ENCODE data around the gene CPS1. TPM values are rescaled to one million over a fixed set of nuclear protein-coding genes. Genes with fewer than 3 reads are reported as not detected.

The CPS1 gene
- total RNA-seq, 1 experiment from 2014 or later: 16.0 TPM

DNA sequence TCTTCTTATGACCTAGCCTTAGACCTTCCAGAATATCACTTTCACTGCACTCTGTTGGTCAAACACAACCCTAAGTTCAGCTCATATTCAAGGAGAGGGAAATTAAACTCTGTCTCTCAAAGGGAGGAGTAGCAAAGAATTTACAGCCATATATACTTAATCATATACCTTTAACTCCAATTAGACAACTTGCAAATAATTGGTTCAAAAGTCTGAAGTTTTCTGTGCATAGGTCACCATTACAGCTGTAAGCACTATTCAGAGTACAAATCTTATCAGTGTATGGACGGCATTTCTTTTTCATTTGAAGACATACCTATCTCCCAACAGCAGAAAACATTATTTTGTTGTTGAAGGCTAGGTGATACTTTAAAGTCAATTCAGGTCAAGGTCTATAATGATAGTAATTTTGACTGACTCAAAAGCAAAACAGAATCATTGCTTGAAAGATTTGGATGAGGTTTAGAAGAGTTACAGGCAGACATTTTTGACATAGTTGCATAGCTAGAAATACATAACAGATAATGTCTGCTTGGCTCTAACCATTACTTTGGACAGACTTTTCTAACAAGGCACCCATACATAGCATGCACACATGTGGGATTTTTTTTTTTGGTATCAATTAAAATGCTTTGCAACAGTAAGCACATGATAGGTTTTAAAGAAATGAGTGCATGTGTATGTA, 131.5 kb downstream of the CPS1 start:
- DNase-seq (ENCODE audit: low read depth in 1 of 2, low spot score in 2 of 2): no peak
- Histone ChIP-seq H3K27me3 (replicated peaks) (no peaks in the 10 kb centered on the region), H3K4me1 (replicated peaks) (no peaks in the 10 kb centered on the region), H3K9me3 (replicated peaks) (no peaks in the 10 kb centered on the region; the same call in 1 of the 2 replicates), H3K4me3 (no peak overlapping the region), H3K27ac (no peak overlapping the region), H3K36me3 (no peaks in the 10 kb centered on the region)

DNA sequence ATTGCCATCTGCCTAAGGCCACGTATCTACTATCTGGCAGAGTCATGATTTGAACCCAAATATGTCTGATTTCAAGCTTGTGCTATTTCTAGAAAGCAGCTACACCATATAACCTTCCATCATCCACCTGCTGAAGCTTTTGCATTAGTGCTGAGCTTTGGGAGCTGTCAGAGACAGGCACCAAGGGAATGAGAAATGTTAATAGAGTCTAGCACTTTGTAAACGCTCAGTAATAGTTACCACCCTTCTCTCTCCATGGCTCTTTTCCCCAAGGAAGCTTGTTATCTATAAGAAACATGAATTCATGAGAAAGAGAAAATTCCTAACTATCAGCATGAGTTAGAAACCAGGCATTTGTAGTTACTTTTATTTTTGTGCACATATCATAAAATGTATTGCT, 151.5 kb downstream of the CPS1 start:
- H3K9me3 ChIP-seq (replicated peaks): no peaks in the 10 kb centered on the region
- no peaks in the 10 kb centered on the region for H3K4me1 ChIP-seq (replicated peaks)
- no peak overlapping the region for H3K4me3 ChIP-seq
- no peak for DNase-seq (ENCODE audit: low read depth in 1 of 2, low spot score in 2 of 2)
- no peaks in the 10 kb centered on the region for H3K36me3 ChIP-seq
- no peaks in the 10 kb centered on the region for H3K27me3 ChIP-seq (replicated peaks)
- H3K27ac ChIP-seq: no peak overlapping the region

- no peaks in the 10 kb centered on the region for H3K9me3 ChIP-seq (replicated peaks)
- no peaks in the 10 kb centered on the region for H3K4me1 ChIP-seq (replicated peaks)
- H3K36me3 ChIP-seq: no peaks in the 10 kb centered on the region
- no peak overlapping the region for H3K4me3 ChIP-seq
- DNase-seq (ENCODE audit: low read depth in 1 of 2, low spot score in 2 of 2): no peak
- H3K27me3 ChIP-seq (replicated peaks): no peaks in the 10 kb centered on the region; the same call in 1 of the 2 replicates
- H3K27ac ChIP-seq: no peak overlapping the region
Measured at GRCh38 chr2:210713122-210713521, 156.7 kb downstream of the CPS1 start.

DNA sequence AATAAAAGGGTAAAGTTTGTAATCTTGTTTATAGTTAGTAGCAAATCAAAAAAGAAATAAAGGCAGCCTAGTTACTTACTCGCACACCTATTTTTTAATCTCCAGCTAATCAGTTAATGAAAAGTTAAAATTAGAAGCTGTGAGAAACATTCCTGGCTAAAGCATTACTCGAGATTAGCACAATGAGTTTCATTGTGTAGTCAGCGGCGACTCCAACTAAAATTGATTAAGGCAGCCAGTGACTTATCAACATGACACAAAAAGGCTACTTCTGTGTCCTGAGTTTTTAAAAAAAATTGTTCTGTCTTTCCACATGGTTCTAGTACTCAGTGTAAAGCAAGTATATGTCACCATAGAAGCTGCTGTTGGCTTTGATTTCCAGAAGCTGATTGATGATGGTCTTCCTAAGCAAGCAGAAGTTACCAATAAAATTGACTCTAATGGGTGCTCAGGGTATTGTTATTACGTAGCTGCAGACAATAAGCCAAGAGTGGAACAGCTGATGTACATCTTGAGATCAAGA, 159.2 kb downstream of the CPS1 start:
- H3K9me3 ChIP-seq (replicated peaks): no peaks in the 10 kb centered on the region
- H3K4me1 ChIP-seq (replicated peaks): no peaks in the 10 kb centered on the region
- no peak overlapping the region for H3K4me3 ChIP-seq
- H3K36me3 ChIP-seq: no peaks in the 10 kb centered on the region
- H3K27me3 ChIP-seq (replicated peaks): no peaks in the 10 kb centered on the region; the same call in 1 of the 2 replicates
- no peak overlapping the region for H3K27ac ChIP-seq
- no peak for DNase-seq (ENCODE audit: low read depth in 1 of 2, low spot score in 2 of 2)

- DNase-seq (ENCODE audit: low read depth in 1 of 2, low spot score in 2 of 2): no peak
- Histone ChIP-seq H3K36me3 (no peaks in the 10 kb centered on the region), H3K9me3 (replicated peaks) (no peaks in the 10 kb centered on the region), H3K4me1 (replicated peaks) (no peaks in the 10 kb centered on the region), H3K27ac (no peak overlapping the region), H3K27me3 (replicated peaks) (no peaks in the 10 kb centered on the region; the same call in 1 of the 2 replicates), H3K4me3 (no peak overlapping the region)
Measured at GRCh38 chr2:210718503-210718902, 162.1 kb downstream of the CPS1 start.

DNA sequence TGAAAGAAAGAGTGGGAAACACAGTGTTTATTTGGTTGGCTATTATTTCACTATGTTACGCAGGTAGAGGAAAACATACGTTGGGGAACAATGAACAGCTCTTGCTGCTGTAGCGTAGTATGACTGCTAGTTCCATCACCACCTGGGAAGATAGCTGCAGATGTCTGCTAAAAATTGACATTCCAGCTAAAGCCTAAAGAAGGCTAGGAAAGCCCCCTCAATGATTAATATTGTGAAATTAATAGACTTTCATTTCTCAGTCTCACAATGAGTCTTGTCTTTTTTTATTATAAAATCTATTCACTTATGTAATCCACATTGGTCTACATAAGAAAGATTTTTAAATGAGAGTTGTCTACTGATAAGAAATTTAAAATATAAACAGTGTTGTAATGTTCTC, 165.7 kb downstream of the CPS1 start:
- Histone ChIP-seq H3K27me3 (replicated peaks) (no peaks in the 10 kb centered on the region; the same call in 1 of the 2 replicates), H3K36me3 (no peaks in the 10 kb centered on the region)

GRCh38 chr2:210727549-210727948, 171.2 kb downstream of the CPS1 start:
- H3K27me3 ChIP-seq (replicated peaks): no peaks in the 10 kb centered on the region

More for the DNA sequence above, 165.7 kb downstream of the CPS1 start:
- Histone ChIP-seq H3K4me3 (no peak overlapping the region), H3K9me3 (replicated peaks) (no peaks in the 10 kb centered on the region), H3K27ac (no peak overlapping the region), H3K4me1 (replicated peaks) (no peaks in the 10 kb centered on the region)
- no peak for DNase-seq (ENCODE audit: low read depth in 1 of 2, low spot score in 2 of 2)

More at GRCh38 chr2:210727549-210727948, 171.2 kb downstream of the CPS1 start:
- H3K36me3 ChIP-seq: no peaks in the 10 kb centered on the region
- H3K9me3 ChIP-seq (replicated peaks): no peaks in the 10 kb centered on the region
- H3K4me1 ChIP-seq (replicated peaks): no peaks in the 10 kb centered on the region
- no peak overlapping the region for H3K27ac ChIP-seq
- H3K4me3 ChIP-seq: no peak overlapping the region
- no peak for DNase-seq (ENCODE audit: low read depth in 1 of 2, low spot score in 2 of 2)

Other genes with a start within 250 kb of the CPS1 start
- gene MYL1, start 241.4 kb upstream of the CPS1 start, total RNA-seq (2014; rRNA removed; shearing (Covaris generic)): not detected in 2 replicates
- 28.6 and 38.1 TPM in 2 replicates for gene LANCL1, start 79.8 kb upstream of the CPS1 start, total RNA-seq (2014; rRNA removed; shearing (Covaris generic))